Measurements from ENCODE around the gene MALAT1. TPM values are rescaled to one million over a fixed set of nuclear protein-coding genes. Genes with fewer than 3 reads are reported as not detected.

Gene MALAT1
- total and polyA plus RNA-seq, 2 of the 13 experiments (the other 11 are each of a cell fraction or from before 2014, with no cell fraction given), result 143 to 1,237 TPM

DNA sequence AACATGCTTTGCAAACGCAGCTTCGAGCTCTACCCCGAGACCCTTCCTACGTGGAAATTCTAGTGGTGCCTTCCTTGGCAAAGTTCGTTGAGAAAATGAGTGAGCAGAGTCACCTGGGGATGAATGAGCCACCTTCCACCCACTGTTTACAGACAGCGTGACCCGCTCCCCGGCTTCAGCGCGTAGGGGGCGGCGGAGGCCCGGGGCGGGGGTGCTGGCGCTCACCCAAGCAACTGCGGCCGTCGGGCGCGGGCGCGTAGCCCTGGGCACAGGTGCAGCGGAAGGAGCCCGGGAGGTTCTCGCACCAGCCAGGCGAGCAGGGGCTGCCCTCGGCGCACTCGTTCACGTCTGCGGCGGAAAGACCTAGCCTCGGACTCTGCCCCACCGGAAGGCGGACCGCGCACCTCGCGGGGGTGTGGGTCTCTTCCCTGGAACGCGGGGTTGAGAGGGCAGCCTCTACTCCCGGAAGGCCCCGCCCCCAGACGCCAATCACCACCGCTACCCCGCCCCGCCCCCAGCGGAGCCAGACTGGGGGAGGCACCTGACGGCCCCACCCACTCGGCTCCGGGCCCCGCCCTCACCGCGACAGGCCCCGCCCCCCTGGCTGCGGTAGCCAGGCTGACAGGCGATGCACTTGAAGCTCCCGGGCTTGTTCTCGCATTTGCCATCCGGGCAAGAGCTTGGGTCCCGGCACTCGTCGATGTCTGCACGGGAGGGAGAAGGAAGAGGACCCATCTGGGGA lies 47.5 kb downstream of the MALAT1 start (continued):
- peak; percentile 90 for TF ChIP-seq ETV5 (CRISPR knock-in tag; IDR thresholded peaks at IDR 0.05; ENCODE audit: borderline replicate concordance)
- no peak for TF ChIP-seq RFXAP (CRISPR knock-in tag; IDR thresholded peaks at IDR 0.05; ENCODE audit: borderline replicate concordance)
- peak; percentile 68; the same call in 1 of the 2 replicates for TF ChIP-seq HOXA3 (CRISPR knock-in tag; IDR thresholded peaks at IDR 0.05)
- TF ChIP-seq KDM4B (CRISPR knock-in tag; IDR thresholded peaks at IDR 0.05), result no peak
- peak; percentile 31; the same call in 1 of the 2 replicates for TF ChIP-seq ATF7-NPFF (CRISPR knock-in tag; IDR thresholded peaks at IDR 0.05; ENCODE audit: low read depth)
- no peak; the same call in 1 of the 2 replicates for TF ChIP-seq ZBTB38 (CRISPR knock-in tag; IDR thresholded peaks at IDR 0.05)
- TF ChIP-seq, protein P1, sequence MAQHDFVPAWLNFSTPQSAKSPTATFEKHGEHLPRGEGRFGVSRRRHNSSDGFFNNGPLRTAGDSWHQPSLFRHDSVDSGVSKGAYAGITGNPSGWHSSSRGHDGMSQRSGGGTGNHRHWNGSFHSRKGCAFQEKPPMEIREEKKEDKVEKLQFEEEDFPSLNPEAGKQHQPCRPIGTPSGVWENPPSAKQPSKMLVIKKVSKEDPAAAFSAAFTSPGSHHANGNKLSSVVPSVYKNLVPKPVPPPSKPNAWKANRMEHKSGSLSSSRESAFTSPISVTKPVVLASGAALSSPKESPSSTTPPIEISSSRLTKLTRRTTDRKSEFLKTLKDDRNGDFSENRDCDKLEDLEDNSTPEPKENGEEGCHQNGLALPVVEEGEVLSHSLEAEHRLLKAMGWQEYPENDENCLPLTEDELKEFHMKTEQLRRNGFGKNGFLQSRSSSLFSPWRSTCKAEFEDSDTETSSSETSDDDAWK (CRISPR knock-in tag; IDR thresholded peaks at IDR 0.05), result no peak
- TF ChIP-seq SKI (IDR thresholded peaks at IDR 0.05; ENCODE audit: partially characterized antibody), result peak; percentile 29
- TF ChIP-seq POLR2G (IDR thresholded peaks at IDR 0.05; ENCODE audit: low read depth, low read length), result peak; percentile 63; the same call in 1 of the 2 replicates
- peak; percentile 44; the same call in 1 of the 2 replicates for TF ChIP-seq ELF1 (CRISPR knock-in tag; IDR thresholded peaks at IDR 0.05)
- peak; percentile 26; the same call in 1 of the 2 replicates for TF ChIP-seq ZFX (CRISPR knock-in tag; IDR thresholded peaks at IDR 0.05; ENCODE audit: low read depth)
- no peak for TF ChIP-seq ZNF550 (CRISPR knock-in tag; IDR thresholded peaks at IDR 0.05; ENCODE audit: borderline replicate concordance)
- TF ChIP-seq, protein P2, sequence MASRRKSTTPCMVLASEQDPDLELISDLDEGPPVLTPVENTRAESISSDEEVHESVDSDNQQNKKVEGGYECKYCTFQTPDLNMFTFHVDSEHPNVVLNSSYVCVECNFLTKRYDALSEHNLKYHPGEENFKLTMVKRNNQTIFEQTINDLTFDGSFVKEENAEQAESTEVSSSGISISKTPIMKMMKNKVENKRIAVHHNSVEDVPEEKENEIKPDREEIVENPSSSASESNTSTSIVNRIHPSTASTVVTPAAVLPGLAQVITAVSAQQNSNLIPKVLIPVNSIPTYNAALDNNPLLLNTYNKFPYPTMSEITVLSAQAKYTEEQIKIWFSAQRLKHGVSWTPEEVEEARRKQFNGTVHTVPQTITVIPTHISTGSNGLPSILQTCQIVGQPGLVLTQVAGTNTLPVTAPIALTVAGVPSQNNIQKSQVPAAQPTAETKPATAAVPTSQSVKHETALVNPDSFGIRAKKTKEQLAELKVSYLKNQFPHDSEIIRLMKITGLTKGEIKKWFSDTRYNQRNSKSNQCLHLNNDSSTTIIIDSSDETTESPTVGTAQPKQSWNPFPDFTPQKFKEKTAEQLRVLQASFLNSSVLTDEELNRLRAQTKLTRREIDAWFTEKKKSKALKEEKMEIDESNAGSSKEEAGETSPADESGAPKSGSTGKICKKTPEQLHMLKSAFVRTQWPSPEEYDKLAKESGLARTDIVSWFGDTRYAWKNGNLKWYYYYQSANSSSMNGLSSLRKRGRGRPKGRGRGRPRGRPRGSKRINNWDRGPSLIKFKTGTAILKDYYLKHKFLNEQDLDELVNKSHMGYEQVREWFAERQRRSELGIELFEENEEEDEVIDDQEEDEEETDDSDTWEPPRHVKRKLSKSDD (CRISPR knock-in tag; IDR thresholded peaks at IDR 0.05; ENCODE audit: low read depth), result no peak
- TF ChIP-seq, protein P3, sequence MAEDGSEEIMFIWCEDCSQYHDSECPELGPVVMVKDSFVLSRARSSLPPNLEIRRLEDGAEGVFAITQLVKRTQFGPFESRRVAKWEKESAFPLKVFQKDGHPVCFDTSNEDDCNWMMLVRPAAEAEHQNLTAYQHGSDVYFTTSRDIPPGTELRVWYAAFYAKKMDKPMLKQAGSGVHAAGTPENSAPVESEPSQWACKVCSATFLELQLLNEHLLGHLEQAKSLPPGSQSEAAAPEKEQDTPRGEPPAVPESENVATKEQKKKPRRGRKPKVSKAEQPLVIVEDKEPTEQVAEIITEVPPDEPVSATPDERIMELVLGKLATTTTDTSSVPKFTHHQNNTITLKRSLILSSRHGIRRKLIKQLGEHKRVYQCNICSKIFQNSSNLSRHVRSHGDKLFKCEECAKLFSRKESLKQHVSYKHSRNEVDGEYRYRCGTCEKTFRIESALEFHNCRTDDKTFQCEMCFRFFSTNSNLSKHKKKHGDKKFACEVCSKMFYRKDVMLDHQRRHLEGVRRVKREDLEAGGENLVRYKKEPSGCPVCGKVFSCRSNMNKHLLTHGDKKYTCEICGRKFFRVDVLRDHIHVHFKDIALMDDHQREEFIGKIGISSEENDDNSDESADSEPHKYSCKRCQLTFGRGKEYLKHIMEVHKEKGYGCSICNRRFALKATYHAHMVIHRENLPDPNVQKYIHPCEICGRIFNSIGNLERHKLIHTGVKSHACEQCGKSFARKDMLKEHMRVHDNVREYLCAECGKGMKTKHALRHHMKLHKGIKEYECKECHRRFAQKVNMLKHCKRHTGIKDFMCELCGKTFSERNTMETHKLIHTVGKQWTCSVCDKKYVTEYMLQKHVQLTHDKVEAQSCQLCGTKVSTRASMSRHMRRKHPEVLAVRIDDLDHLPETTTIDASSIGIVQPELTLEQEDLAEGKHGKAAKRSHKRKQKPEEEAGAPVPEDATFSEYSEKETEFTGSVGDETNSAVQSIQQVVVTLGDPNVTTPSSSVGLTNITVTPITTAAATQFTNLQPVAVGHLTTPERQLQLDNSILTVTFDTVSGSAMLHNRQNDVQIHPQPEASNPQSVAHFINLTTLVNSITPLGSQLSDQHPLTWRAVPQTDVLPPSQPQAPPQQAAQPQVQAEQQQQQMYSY (CRISPR knock-in tag; IDR thresholded peaks at IDR 0.05), result no peak
- TF ChIP-seq, protein P4, sequence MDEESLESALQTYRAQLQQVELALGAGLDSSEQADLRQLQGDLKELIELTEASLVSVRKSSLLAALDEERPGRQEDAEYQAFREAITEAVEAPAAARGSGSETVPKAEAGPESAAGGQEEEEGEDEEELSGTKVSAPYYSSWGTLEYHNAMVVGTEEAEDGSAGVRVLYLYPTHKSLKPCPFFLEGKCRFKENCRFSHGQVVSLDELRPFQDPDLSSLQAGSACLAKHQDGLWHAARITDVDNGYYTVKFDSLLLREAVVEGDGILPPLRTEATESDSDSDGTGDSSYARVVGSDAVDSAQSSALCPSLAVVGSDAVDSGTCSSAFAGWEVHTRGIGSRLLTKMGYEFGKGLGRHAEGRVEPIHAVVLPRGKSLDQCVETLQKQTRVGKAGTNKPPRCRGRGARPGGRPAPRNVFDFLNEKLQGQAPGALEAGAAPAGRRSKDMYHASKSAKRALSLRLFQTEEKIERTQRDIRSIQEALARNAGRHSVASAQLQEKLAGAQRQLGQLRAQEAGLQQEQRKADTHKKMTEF (CRISPR knock-in tag; IDR thresholded peaks at IDR 0.05), result peak; percentile 59; the same call in 1 of the 2 replicates
- TF ChIP-seq HNF4A (CRISPR knock-in tag; IDR thresholded peaks at IDR 0.05), result peak; percentile 85
- TF ChIP-seq, protein P5, sequence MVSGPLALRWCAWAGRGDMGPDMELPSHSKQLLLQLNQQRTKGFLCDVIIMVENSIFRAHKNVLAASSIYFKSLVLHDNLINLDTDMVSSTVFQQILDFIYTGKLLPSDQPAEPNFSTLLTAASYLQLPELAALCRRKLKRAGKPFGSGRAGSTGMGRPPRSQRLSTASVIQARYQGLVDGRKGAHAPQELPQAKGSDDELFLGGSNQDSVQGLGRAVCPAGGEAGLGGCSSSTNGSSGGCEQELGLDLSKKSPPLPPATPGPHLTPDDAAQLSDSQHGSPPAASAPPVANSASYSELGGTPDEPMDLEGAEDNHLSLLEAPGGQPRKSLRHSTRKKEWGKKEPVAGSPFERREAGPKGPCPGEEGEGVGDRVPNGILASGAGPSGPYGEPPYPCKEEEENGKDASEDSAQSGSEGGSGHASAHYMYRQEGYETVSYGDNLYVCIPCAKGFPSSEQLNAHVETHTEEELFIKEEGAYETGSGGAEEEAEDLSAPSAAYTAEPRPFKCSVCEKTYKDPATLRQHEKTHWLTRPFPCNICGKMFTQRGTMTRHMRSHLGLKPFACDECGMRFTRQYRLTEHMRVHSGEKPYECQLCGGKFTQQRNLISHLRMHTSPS (CRISPR knock-in tag; IDR thresholded peaks at IDR 0.05; ENCODE audit: low read depth), result peak; percentile 57; the same call in 1 of the 2 replicates
- TF ChIP-seq ZFAT (CRISPR knock-in tag; conservative IDR thresholded peaks at IDR 0.05), result no peak

All from HepG2 (cell line).